SK-N-SH treated with all-trans-retinoic acid at 6 μM for 48 hours (cell line): Measurements from ENCODE around the gene HRAS.

Experiments used
- ATAC-seq: fragments of 200-7000 bp; cut with Tn5 transposase; 3 replicates; pipeline ENCODE4 v1.9.1; 2020; ENCODE audit warnings: mild to moderate bottlenecking, moderate library complexity
- BACH2 ChIP-seq: fragments of 250-450 bp; sonication (Bioruptor Pico); IDR thresholded peaks from 2 replicates; pipeline ENCODE4 v1.9.0; 2021; ENCODE audit warnings: mild to moderate bottlenecking, borderline replicate concordance
- CSDC2 ChIP-seq: fragments of 250-450 bp; sonication (Bioruptor Pico); IDR thresholded peaks from 2 replicates; pipeline ENCODE4 v1.5.0; 2020; ENCODE audit warnings: mild to moderate bottlenecking, moderate library complexity
- ESRRG ChIP-seq: fragments of 250-450 bp; sonication (Bioruptor Pico); IDR thresholded peaks from 2 replicates; pipeline ENCODE4 v1.6.1; 2021; ENCODE audit warnings: mild to moderate bottlenecking
- GLIS3 ChIP-seq: fragments of 250-450 bp; sonication (Bioruptor Pico); IDR thresholded peaks from 2 replicates; pipeline ENCODE4 v1.5.0; 2020; ENCODE audit warnings: mild to moderate bottlenecking, moderate library complexity
- ISL1 ChIP-seq: fragments of 250-450 bp; sonication (Bioruptor Pico); IDR thresholded peaks from 2 replicates; pipeline ENCODE4 v2.1.2; 2022; ENCODE audit warnings: mild to moderate bottlenecking, moderate library complexity
- PPARA ChIP-seq: fragments of 250-450 bp; sonication (Bioruptor Pico); IDR thresholded peaks from 2 replicates; pipeline ENCODE4 v1.5.0; 2020; ENCODE audit warnings: mild to moderate bottlenecking, borderline replicate concordance
- RARB ChIP-seq: fragments of 250-450 bp; sonication (Bioruptor Pico); IDR thresholded peaks from 2 replicates; pipeline ENCODE4 v1.8.0; 2021; ENCODE audit warnings: mild to moderate bottlenecking, moderate library complexity
- SNAI2 ChIP-seq: fragments of 250-450 bp; sonication (Bioruptor Pico); IDR thresholded peaks from 2 replicates; pipeline ENCODE4 v1.5.0; 2020; ENCODE audit warnings: mild to moderate bottlenecking, moderate library complexity
- TCF4 ChIP-seq: fragments of 250-450 bp; sonication (Bioruptor Pico); IDR thresholded peaks from 2 replicates; pipeline ENCODE4 v1.8.0; 2021; ENCODE audit warnings: mild to moderate bottlenecking, moderate library complexity, borderline replicate concordance
- TOX ChIP-seq: fragments of 250-450 bp; sonication (Bioruptor Pico); IDR thresholded peaks from 2 replicates; pipeline ENCODE4 v1.8.0; 2021; ENCODE audit warnings: mild to moderate bottlenecking, moderate library complexity, borderline replicate concordance
- ZFP30 ChIP-seq: fragments of 450-650 bp; formaldehyde crosslinking; IDR thresholded peaks from 2 replicates; pipeline ENCODE4 v1.5.0; 2022; ENCODE audit warnings: mild to moderate bottlenecking, moderate library complexity
- ZNF565 ChIP-seq: fragments of 450-650 bp; formaldehyde crosslinking; conservative IDR thresholded peaks from 2 replicates; pipeline ENCODE4 v1.5.0; 2020; ENCODE audit warnings: low read depth, mild to moderate bottlenecking, moderate library complexity
- TF ChIP-seq, protein P1 (sequence below): fragments of 250-450 bp; sonication (Bioruptor Pico); IDR thresholded peaks from 2 replicates; pipeline ENCODE4 v1.8.0; 2020; ENCODE audit warnings: mild to moderate bottlenecking, moderate library complexity, borderline replicate concordance
- TF ChIP-seq, protein P2 (sequence below): fragments of 250-450 bp; sonication (Bioruptor Pico); IDR thresholded peaks from 2 replicates; pipeline ENCODE4 v1.5.1; 2020; ENCODE audit warnings: low read depth, mild to moderate bottlenecking, moderate library complexity
- TF ChIP-seq, protein P3 (sequence below): fragments of 250-450 bp; sonication (Bioruptor Pico); IDR thresholded peaks from 2 replicates; pipeline ENCODE4 v1.5.0; 2020; ENCODE audit warnings: mild to moderate bottlenecking, moderate library complexity
- TF ChIP-seq, protein P4 (sequence below): fragments of 250-450 bp; sonication (Bioruptor Pico); IDR thresholded peaks from 2 replicates; pipeline ENCODE4 v1.5.1; 2021; ENCODE audit warnings: mild to moderate bottlenecking, moderate library complexity

HRAS gene

DNA sequence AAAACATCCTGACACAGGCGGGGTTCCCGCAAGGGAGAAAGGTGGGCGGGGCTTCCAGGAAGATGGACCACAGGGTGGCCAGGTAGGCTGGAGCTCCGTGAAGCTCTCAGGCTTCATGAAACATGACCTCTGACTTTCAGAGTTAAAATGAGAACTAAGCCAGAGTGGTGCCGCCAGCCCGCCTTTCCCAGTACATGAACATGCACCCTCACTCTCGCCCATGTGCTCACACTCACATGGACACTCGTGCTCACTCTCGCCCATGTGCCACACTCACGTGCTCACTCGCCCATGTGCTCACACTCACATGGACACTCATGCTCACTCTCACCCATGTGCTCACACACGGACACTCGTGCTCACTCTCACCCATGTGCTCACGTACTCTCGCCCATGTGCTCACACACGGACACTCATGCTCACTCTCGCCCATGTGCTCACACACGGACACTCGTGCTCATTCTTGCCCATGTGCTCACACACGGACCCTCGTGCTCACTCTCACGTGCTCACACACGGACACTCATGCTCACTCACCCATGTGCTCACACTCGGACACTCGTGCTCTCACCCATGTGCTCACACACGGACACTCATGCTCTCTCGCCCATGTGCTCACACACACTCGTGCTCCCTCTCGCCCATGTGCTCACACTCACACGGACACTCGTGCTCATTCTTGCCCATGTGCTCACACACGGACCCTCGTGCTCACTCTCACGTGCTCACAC, 38.4 kb downstream of the HRAS start:
- TF ChIP-seq, protein P1, sequence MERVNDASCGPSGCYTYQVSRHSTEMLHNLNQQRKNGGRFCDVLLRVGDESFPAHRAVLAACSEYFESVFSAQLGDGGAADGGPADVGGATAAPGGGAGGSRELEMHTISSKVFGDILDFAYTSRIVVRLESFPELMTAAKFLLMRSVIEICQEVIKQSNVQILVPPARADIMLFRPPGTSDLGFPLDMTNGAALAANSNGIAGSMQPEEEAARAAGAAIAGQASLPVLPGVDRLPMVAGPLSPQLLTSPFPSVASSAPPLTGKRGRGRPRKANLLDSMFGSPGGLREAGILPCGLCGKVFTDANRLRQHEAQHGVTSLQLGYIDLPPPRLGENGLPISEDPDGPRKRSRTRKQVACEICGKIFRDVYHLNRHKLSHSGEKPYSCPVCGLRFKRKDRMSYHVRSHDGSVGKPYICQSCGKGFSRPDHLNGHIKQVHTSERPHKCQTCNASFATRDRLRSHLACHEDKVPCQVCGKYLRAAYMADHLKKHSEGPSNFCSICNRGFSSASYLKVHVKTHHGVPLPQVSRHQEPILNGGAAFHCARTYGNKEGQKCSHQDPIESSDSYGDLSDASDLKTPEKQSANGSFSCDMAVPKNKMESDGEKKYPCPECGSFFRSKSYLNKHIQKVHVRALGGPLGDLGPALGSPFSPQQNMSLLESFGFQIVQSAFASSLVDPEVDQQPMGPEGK (CRISPR knock-in tag): no peak
- TF ChIP-seq PPARA (CRISPR knock-in tag) (no peak), GLIS3 (CRISPR knock-in tag) (no peak)
- no peak for ATAC-seq

DNA sequence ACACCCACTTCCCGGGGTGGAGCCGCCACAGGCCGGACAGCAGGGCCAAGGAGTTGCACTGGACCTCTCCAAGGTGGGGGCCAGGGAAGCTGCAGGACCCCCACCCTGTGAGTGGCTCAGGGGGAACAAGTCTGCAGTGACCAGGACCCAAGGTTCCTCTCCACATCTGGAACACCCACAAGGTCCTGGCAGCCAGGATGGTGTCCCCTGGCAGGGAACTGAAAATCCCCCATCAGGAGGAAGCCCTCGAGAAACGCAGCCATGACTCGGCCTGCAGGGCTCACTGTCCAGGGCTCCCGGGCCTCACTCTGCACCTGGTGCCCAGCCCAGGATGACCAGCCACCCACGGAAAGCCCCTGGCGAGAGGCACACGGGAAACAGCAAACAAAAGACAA, 39.8 kb downstream of the HRAS start:
- TF ChIP-seq ISL1 (CRISPR knock-in tag) (no peak), GLIS3 (CRISPR knock-in tag) (no peak), CSDC2 (no peak), ZNF565 (no peak), TOX (CRISPR knock-in tag) (no peak), RARB (no peak), PPARA (CRISPR knock-in tag) (no peak), SNAI2 (CRISPR knock-in tag) (no peak), ZFP30 (CRISPR knock-in tag) (no peak), BACH2 (CRISPR knock-in tag) (no peak), ESRRG (CRISPR knock-in tag) (no peak)
- TF ChIP-seq, protein P2, sequence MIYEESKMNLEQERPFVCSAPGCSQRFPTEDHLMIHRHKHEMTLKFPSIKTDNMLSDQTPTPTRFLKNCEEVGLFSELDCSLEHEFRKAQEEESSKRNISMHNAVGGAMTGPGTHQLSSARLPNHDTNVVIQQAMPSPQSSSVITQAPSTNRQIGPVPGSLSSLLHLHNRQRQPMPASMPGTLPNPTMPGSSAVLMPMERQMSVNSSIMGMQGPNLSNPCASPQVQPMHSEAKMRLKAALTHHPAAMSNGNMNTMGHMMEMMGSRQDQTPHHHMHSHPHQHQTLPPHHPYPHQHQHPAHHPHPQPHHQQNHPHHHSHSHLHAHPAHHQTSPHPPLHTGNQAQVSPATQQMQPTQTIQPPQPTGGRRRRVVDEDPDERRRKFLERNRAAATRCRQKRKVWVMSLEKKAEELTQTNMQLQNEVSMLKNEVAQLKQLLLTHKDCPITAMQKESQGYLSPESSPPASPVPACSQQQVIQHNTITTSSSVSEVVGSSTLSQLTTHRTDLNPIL: no peak
- TF ChIP-seq, protein P3, sequence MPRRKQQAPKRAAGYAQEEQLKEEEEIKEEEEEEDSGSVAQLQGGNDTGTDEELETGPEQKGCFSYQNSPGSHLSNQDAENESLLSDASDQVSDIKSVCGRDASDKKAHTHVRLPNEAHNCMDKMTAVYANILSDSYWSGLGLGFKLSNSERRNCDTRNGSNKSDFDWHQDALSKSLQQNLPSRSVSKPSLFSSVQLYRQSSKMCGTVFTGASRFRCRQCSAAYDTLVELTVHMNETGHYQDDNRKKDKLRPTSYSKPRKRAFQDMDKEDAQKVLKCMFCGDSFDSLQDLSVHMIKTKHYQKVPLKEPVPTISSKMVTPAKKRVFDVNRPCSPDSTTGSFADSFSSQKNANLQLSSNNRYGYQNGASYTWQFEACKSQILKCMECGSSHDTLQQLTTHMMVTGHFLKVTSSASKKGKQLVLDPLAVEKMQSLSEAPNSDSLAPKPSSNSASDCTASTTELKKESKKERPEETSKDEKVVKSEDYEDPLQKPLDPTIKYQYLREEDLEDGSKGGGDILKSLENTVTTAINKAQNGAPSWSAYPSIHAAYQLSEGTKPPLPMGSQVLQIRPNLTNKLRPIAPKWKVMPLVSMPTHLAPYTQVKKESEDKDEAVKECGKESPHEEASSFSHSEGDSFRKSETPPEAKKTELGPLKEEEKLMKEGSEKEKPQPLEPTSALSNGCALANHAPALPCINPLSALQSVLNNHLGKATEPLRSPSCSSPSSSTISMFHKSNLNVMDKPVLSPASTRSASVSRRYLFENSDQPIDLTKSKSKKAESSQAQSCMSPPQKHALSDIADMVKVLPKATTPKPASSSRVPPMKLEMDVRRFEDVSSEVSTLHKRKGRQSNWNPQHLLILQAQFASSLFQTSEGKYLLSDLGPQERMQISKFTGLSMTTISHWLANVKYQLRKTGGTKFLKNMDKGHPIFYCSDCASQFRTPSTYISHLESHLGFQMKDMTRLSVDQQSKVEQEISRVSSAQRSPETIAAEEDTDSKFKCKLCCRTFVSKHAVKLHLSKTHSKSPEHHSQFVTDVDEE: no peak
- TF ChIP-seq, protein P4, sequence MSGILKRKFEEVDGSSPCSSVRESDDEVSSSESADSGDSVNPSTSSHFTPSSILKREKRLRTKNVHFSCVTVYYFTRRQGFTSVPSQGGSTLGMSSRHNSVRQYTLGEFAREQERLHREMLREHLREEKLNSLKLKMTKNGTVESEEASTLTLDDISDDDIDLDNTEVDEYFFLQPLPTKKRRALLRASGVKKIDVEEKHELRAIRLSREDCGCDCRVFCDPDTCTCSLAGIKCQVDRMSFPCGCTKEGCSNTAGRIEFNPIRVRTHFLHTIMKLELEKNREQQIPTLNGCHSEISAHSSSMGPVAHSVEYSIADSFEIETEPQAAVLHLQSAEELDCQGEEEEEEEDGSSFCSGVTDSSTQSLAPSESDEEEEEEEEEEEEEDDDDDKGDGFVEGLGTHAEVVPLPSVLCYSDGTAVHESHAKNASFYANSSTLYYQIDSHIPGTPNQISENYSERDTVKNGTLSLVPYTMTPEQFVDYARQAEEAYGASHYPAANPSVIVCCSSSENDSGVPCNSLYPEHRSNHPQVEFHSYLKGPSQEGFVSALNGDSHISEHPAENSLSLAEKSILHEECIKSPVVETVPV: no peak
- TF ChIP-seq, protein P1 (CRISPR knock-in tag): no peak
- ATAC-seq: no peak

DNA sequence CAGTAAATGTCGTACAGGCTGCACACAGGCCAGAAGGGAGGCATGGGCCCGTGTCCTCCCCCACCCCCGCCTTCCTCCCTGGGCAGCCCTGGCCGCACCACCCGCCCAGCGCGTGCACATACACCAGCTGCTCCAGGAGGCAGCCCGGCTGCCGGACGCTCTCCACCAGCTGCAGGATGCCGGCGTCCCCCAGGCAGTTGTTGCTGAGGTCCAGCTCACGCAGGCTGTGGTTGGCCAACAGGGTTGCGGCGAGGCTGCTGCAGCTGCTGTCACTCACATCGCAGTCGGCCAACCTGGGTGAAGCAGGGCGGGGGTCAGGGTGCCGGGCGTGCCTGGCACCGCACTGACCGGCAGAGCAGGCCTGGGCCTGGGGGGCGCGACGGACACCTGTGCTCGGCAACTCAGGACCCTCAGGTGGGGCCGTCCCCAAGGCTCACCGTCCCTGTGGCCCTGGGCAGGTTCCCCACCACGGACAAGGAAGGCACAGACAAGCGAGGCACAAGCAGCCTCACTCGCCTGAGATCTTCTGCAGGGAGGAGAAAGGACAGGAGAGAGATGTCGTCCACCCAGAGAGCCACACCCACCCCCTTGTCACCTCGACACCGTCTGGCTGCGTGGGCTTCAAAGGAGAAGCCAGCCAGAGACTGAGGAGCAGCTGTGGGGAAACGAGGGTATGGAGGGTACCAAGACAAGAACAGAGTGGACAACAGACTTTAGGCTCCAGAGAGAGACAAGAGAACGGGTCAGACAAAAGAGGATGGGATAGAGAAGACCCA, 40.4 kb downstream of the HRAS start:
- ATAC-seq: no peak

More for the DNA sequence above, 40.4 kb downstream of the HRAS start:
- TF ChIP-seq TCF4 (CRISPR knock-in tag) (no peak), ESRRG (CRISPR knock-in tag) (no peak), ISL1 (CRISPR knock-in tag) (no peak)
- TF ChIP-seq, protein P4: no peak
